Measurements from ENCODE around the gene SLCO2A1.

SLCO2A1 gene

DNA sequence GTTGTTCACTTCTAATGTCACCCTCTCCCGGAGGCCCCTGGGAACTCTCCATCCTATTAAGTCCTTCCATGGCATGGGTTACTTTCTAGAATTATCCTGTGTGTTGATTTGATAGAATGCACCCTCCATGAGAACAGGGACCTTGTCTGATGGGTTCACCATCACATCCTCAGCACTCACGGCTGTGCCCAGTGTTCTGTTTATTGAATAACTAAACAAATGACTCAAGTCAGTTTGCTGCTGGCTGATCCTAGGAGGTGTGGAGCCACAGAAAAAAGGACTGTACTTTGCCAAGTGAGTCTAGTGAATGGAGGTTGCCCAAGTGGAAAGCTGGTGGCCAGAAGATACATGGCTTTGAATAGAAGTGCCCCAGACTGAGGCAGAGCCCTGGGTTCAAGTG lies 85.5 kb downstream of the SLCO2A1 start:
- Histone ChIP-seq H3K9me2 (replicated peaks; ENCODE audit: insufficient read depth, low read length) (no peaks in the 10 kb centered on the region), H4K20me1 (ENCODE audit: low read depth, low read length) (no peaks in the 10 kb centered on the region), H2AFZ (ENCODE audit: low read depth, low read length, severe bottlenecking) (no peak overlapping the region), H3K9ac (ENCODE audit: low read length) (no peak overlapping the region), H3K27ac (ENCODE audit: low read depth, low read length) (no peak overlapping the region), H3K79me2 (ENCODE audit: insufficient read depth, low read length) (no peaks in the 10 kb centered on the region), H3K9me3 (ENCODE audit: insufficient read depth, low read length) (no peaks in the 10 kb centered on the region), H3K27me3 (ENCODE audit: low read length) (no peaks in the 10 kb centered on the region), H3F3A (ENCODE audit: insufficient read depth) (no peaks in the 10 kb centered on the region), H3K36me3 (ENCODE audit: low read length) (no peaks in the 10 kb centered on the region), H3K4me3 (ENCODE audit: insufficient read depth, low read length, poor library complexity, severe bottlenecking) (no peak overlapping the region), H3K4me2 (ENCODE audit: low read depth, low read length, poor library complexity, severe bottlenecking) (no peak overlapping the region)
- TF ChIP-seq CTCF (IDR thresholded peaks at IDR 0.05; ENCODE audit: insufficient read depth, low read length, poor library complexity, severe bottlenecking) (no peak), EZH2phosphoT487 (conservative IDR thresholded peaks at IDR 0.05; ENCODE audit: low read length) (no peak)

- no peaks in the 10 kb centered on the region for H3K79me2 ChIP-seq (ENCODE audit: insufficient read depth, low read length)
- TF ChIP-seq EZH2phosphoT487 (conservative IDR thresholded peaks at IDR 0.05; ENCODE audit: low read length) (no peak), CTCF (IDR thresholded peaks at IDR 0.05; ENCODE audit: insufficient read depth, low read length, poor library complexity, severe bottlenecking) (no peak)
- no peak overlapping the region for H3K4me3 ChIP-seq (ENCODE audit: insufficient read depth, low read length, poor library complexity, severe bottlenecking)
- no peaks in the 10 kb centered on the region for H3K27me3 ChIP-seq (ENCODE audit: low read length)
- no peak overlapping the region for H3K4me2 ChIP-seq (ENCODE audit: low read depth, low read length, poor library complexity, severe bottlenecking)
- H4K20me1 ChIP-seq (ENCODE audit: low read depth, low read length): no peaks in the 10 kb centered on the region
- no peak overlapping the region for H3K27ac ChIP-seq (ENCODE audit: low read depth, low read length)
- no peaks in the 10 kb centered on the region for H3K9me2 ChIP-seq (replicated peaks; ENCODE audit: insufficient read depth, low read length)
- H3K9me3 ChIP-seq (ENCODE audit: insufficient read depth, low read length): no peaks in the 10 kb centered on the region
- no peaks in the 10 kb centered on the region for H3K36me3 ChIP-seq (ENCODE audit: low read length)
- no peak overlapping the region for H3K9ac ChIP-seq (ENCODE audit: low read length)
- H2AFZ ChIP-seq (ENCODE audit: low read depth, low read length, severe bottlenecking): no peak overlapping the region
- no peaks in the 10 kb centered on the region for H3F3A ChIP-seq (ENCODE audit: insufficient read depth)
Measured at GRCh38 chr3:133943639-133944141, 86.0 kb downstream of the SLCO2A1 start.

DNA sequence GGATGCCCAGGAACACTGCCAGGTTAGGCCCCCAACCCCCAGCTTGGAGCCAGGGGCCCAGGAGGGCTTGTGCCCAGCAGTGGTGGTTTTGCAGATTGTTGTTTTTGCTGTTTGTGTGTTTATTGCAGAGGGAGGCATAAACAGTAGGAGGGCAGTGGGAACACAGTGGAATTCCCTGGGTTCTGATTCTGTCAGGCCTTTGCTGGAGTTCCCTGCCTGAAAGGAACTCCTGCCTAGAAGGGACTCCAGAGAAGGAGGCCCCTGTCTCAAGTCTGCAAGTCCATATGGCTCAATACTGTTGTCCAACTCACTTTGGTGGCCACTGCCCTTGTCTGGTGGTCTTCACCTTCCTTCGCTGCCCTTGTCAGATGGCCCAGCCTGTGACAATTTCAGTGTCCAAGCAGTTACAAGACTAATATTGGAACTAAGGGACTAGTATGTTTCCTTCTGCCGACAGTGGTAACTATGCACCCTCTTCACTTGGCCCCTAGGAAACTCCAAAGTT lies 86.6 kb downstream of the SLCO2A1 start:
- Histone ChIP-seq H3K4me3 (ENCODE audit: insufficient read depth, low read length, poor library complexity, severe bottlenecking) (no peak overlapping the region), H3K79me2 (ENCODE audit: insufficient read depth, low read length) (no peaks in the 10 kb centered on the region), H4K20me1 (ENCODE audit: low read depth, low read length) (no peaks in the 10 kb centered on the region), H3K36me3 (ENCODE audit: low read length) (no peaks in the 10 kb centered on the region), H3K9me2 (replicated peaks; ENCODE audit: insufficient read depth, low read length) (no peaks in the 10 kb centered on the region), H2AFZ (ENCODE audit: low read depth, low read length, severe bottlenecking) (no peak overlapping the region), H3K4me2 (ENCODE audit: low read depth, low read length, poor library complexity, severe bottlenecking) (no peak overlapping the region), H3K27ac (ENCODE audit: low read depth, low read length) (no peak overlapping the region), H3F3A (ENCODE audit: insufficient read depth) (no peaks in the 10 kb centered on the region), H3K9me3 (ENCODE audit: insufficient read depth, low read length) (no peaks in the 10 kb centered on the region), H3K9ac (ENCODE audit: low read length) (no peak overlapping the region), H3K27me3 (ENCODE audit: low read length) (no peaks in the 10 kb centered on the region)
- TF ChIP-seq EZH2phosphoT487 (conservative IDR thresholded peaks at IDR 0.05; ENCODE audit: low read length): no peak
- TF ChIP-seq CTCF (IDR thresholded peaks at IDR 0.05; ENCODE audit: insufficient read depth, low read length, poor library complexity, severe bottlenecking): no peak

Measured in SU-DHL-6 (cell line).